Stimulated activated CD8-positive, alpha-beta memory T cell treated with anti-CD3 and anti-CD28 coated beads, Interleukin-15, amount 100 ng/mL, for 1 hour (primary cell): ENCODE measurements around the gene MVP.
"Not testable (repeated sequence)": the region's sequence is repeated elsewhere in the genome, so short reads cannot be mapped to it uniquely, and the experiment has no call there.

ENCODE experiments used
- DNase-seq: peaks from one replicate; pipeline ENCODE4 v3.0.0-alpha.2; 2020; ENCODE audit warnings: low read depth

Gene MVP

GRCh38 chr16:29875206-29875605 is 54.9 kb downstream of the MVP start:
- DNase-seq = no peak

GRCh38 chr16:29876217-29876593 is 55.9 kb downstream of the MVP start:
- no peak for DNase-seq

GRCh38 chr16:29876594-29877249 is 56.5 kb downstream of the MVP start:
- DNase-seq = no peak

- no peak for DNase-seq
Observed at GRCh38 chr16:29877266-29877961, 57.2 kb downstream of the MVP start.

GRCh38 chr16:29878172-29878571 is 57.9 kb downstream of the MVP start:
- no peak for DNase-seq

- DNase-seq = no peak
Observed at GRCh38 chr16:29881050-29881449, 60.8 kb downstream of the MVP start.

- no peak for DNase-seq
Observed at GRCh38 chr16:29883987-29884386, 63.7 kb downstream of the MVP start.

- not testable (repeated sequence) for DNase-seq
Observed at GRCh38 chr16:29889372-29889771, 69.1 kb downstream of the MVP start.

- DNase-seq = no peak
Observed at GRCh38 chr16:29891525-29892457, 71.5 kb downstream of the MVP start.

GRCh38 chr16:29892458-29892813 is 72.2 kb downstream of the MVP start:
- DNase-seq = no peak

- no peak for DNase-seq
Observed at GRCh38 chr16:29893553-29893952, 73.3 kb downstream of the MVP start.

GRCh38 chr16:29894352-29894751 is 74.1 kb downstream of the MVP start:
- no peak for DNase-seq

- no peak for DNase-seq
Observed at GRCh38 chr16:29896841-29897240, 76.6 kb downstream of the MVP start.

GRCh38 chr16:29897333-29897732 is 77.1 kb downstream of the MVP start:
- no peak for DNase-seq
